IMR-90 (cell line): ENCODE results near the gene PDE6B. TPM values are rescaled to one million over a fixed set of nuclear protein-coding genes. Genes with fewer than 3 reads are reported as not detected.

Source experiments
- ATAC-seq: fragments of 200-7000 bp; cut with Tn5 transposase; 2 replicates; pipeline ENCODE4 v1.9.1; 2020; ENCODE audit warnings: low read depth, mild to moderate bottlenecking, moderate library complexity
- BruUV-seq: library from RNA; stranded (reverse); fragments of 400-500 nt; replicated peaks from 2 replicates; lab custom pipeline; 2021; lab: Mats Ljungman, UMichigan
- CTCF ChIA-PET: fragments of 300-600 bp; formaldehyde crosslinking; extraction: SDS; loops from one replicate; lab custom pipeline; 2021; ENCODE audit warnings: antibody characterized with exemption; lab: Yijun Ruan, JAX
- POLR2A ChIA-PET: fragments of 300-600 bp; sonication (Branson Sonifier 250); formaldehyde crosslinking; loops from one replicate; lab custom pipeline; 2022; ENCODE audit warnings: antibody characterized with exemption; ENCODE audit not compliant: unreplicated experiment; lab: Charles Lee
- DNase-seq: peaks from one replicate; pipeline ENCODE4 v3.0.0; 2013
- H2AFZ ChIP-seq: replicated peaks from 2 replicates; pipeline ENCODE3; 2013; ENCODE audit warnings: low read length, mild to moderate bottlenecking; ENCODE audit not compliant: poor library complexity
- H2AK5ac ChIP-seq: 2 replicates; pipeline ENCODE4 v1.6.1; 2013; ENCODE audit warnings: low read depth, low read length, inconsistent platforms
- H2AK9ac ChIP-seq: replicated peaks from 2 replicates; pipeline ENCODE3; 2013; ENCODE audit warnings: mild to moderate bottlenecking, low read depth, low read length, moderate library complexity; ENCODE audit not compliant: poor library complexity
- H2BK120ac ChIP-seq: 2 replicates; pipeline ENCODE4 v1.6.1; 2013; ENCODE audit warnings: low read depth, low read length, inconsistent platforms
- H2BK15ac ChIP-seq: 3 replicates; pipeline ENCODE4 v1.6.1; 2013; ENCODE audit warnings: low read depth, low read length, inconsistent platforms
- H2BK20ac ChIP-seq: 2 replicates; pipeline ENCODE4 v1.6.1; 2013; ENCODE audit warnings: low read depth, mild to moderate bottlenecking, inconsistent platforms, low read length, moderate library complexity
- H2BK5ac ChIP-seq: 2 replicates; pipeline ENCODE4 v1.6.1; 2013; ENCODE audit warnings: mild to moderate bottlenecking, low read depth, low read length, inconsistent platforms; ENCODE audit not compliant: poor library complexity, severe bottlenecking
- H3K14ac ChIP-seq: replicated peaks from 2 replicates; pipeline ENCODE4 v1.6.1; 2013; ENCODE audit warnings: low read depth, low read length, inconsistent platforms
- H3K18ac ChIP-seq: 2 replicates; pipeline ENCODE4 v1.6.1; 2013; ENCODE audit warnings: low read depth, low read length, control low read depth
- H3K23ac ChIP-seq: 2 replicates; pipeline ENCODE4 v1.6.1; 2013; ENCODE audit warnings: low read depth, low read length, inconsistent platforms
- H3K27ac ChIP-seq: 2 replicates; pipeline ENCODE4 v1.5.1; 2013; ENCODE audit warnings: mild to moderate bottlenecking, control low read depth, low read length; ENCODE audit not compliant: insufficient read depth
- H3K27me3 ChIP-seq: 2 replicates; pipeline ENCODE4 v1.6.1; 2013; ENCODE audit warnings: low read length; ENCODE audit not compliant: control insufficient read depth, insufficient read depth
- H3K36me3 ChIP-seq: 2 replicates; pipeline ENCODE4 v1.6.1; 2013; ENCODE audit warnings: low read length, mixed read lengths; ENCODE audit not compliant: control insufficient read depth, insufficient read depth
- H3K4ac ChIP-seq: 2 replicates; pipeline ENCODE4 v1.6.1; 2013; ENCODE audit warnings: low read depth, low read length, inconsistent platforms
- H3K4me1 ChIP-seq: 2 replicates; pipeline ENCODE4 v1.6.1; 2013; ENCODE audit warnings: low read length, mixed read lengths; ENCODE audit not compliant: control insufficient read depth, insufficient read depth
- H3K4me2 ChIP-seq: 2 replicates; pipeline ENCODE4 v1.6.1; 2013; ENCODE audit warnings: low read depth, mild to moderate bottlenecking, control low read depth, low read length, moderate library complexity
- H3K4me3 ChIP-seq: 2 replicates; pipeline ENCODE4 v1.5.1; 2013; ENCODE audit warnings: low read depth, mild to moderate bottlenecking, control low read depth, low read length, moderate library complexity; ENCODE audit not compliant: insufficient read depth
- H3K56ac ChIP-seq: 2 replicates; pipeline ENCODE4 v1.6.1; 2013; ENCODE audit warnings: low read length, inconsistent platforms; ENCODE audit not compliant: insufficient read depth; ENCODE audit errors: extremely low read depth
- H3K79me1 ChIP-seq, 2 experiments: 2 replicates each; pipeline ENCODE4 v1.6.1; 2013; ENCODE audit warnings: low read length in 2 of 2, inconsistent platforms in 1 of 2, low read depth in 1 of 2
- H3K9ac ChIP-seq: 2 replicates; pipeline ENCODE4 v1.6.1; 2013; ENCODE audit warnings: low read depth, low read length, control low read depth
- H3K9me1 ChIP-seq: 2 replicates; pipeline ENCODE4 v1.6.1; 2013; ENCODE audit warnings: low read length, inconsistent platforms; ENCODE audit not compliant: insufficient read depth
- H3K9me3 ChIP-seq: 2 replicates; pipeline ENCODE4 v1.6.1; 2013; ENCODE audit warnings: low read length; ENCODE audit not compliant: control insufficient read depth, insufficient read depth
- H4K20me1 ChIP-seq: 2 replicates; pipeline ENCODE4 v1.6.1; 2013; ENCODE audit warnings: low read length, inconsistent platforms; ENCODE audit not compliant: insufficient read depth
- H4K5ac ChIP-seq: 2 replicates; pipeline ENCODE4 v1.6.1; 2013; ENCODE audit warnings: mild to moderate bottlenecking, low read depth, low read length, control low read depth
- H4K8ac ChIP-seq, 2 experiments: 2 replicates each; pipeline ENCODE4 v1.6.1; 2013; ENCODE audit warnings: low read depth in 2 of 2, low read length in 2 of 2, control low read depth in 1 of 2, inconsistent platforms in 1 of 2
- H4K91ac ChIP-seq: 2 replicates; pipeline ENCODE4 v1.6.1; 2013; ENCODE audit warnings: low read depth, low read length, inconsistent platforms; ENCODE audit not compliant: insufficient read depth
- CEBPB ChIP-seq: IDR thresholded peaks from 2 replicates; pipeline ENCODE4 v1.6.1; 2012; ENCODE audit warnings: low read depth, low read length, improper control_type of control experiment
- CHD1 ChIP-seq: IDR thresholded peaks from 2 replicates; pipeline ENCODE4 v1.6.1; 2012; ENCODE audit warnings: low read depth, low read length, improper control_type of control experiment
- MXI1 ChIP-seq: IDR thresholded peaks from 2 replicates; pipeline ENCODE4 v1.6.1; 2012; ENCODE audit warnings: low read depth, mild to moderate bottlenecking, low read length, moderate library complexity, borderline replicate concordance
- NFE2L2 ChIP-seq: fragments of 150-350 bp; IDR thresholded peaks from 2 replicates; pipeline ENCODE4 v1.6.1; 2016; ENCODE audit warnings: low read depth, mild to moderate bottlenecking, low read length
- RCOR1 ChIP-seq: IDR thresholded peaks from 2 replicates; pipeline ENCODE4 v1.6.1; 2012; ENCODE audit warnings: mild to moderate bottlenecking, low read length, improper control_type of control experiment; ENCODE audit not compliant: insufficient replicate concordance
- WGBS, 2 experiments: methylation state at CpG; one replicate each; pipeline versions ENCODE4 v1.1.5 to v1.1.7; 2013; ENCODE audit warnings: missing lambda C conversion rate in 2 of 2; ENCODE audit not compliant: insufficient read length in 1 of 2; ENCODE audit errors: extremely low coverage in 2 of 2; 5-methylcytosine and 5-hydroxymethylcytosine counted together
- dilution Hi-C: fragments of 300-500 bp; cut with HindIII; formaldehyde crosslinking; loops from one replicate; pipeline ENCODE4 v1.14.3; 2018; ENCODE audit warnings: low sequenced_read_pairs; ENCODE audit not compliant: unreplicated experiment
- in situ Hi-C: fragments of 300-500 bp; cut with MboI; formaldehyde crosslinking; loops from 3 replicates; pipeline ENCODE4 v1.14.3; 2019; ENCODE audit warnings: low sequenced_read_pairs, inconsistent platforms, mixed read lengths
- intact Hi-C: fragments of 100-400 bp; cut with micrococcal nuclease; formaldehyde crosslinking; loops from 2 replicates; pipeline ENCODE4 v1.10.0; 2022
- polyA plus RNA-seq, 3 experiments: library from polyadenylated mRNA; depleted of rRNA; stranded (reverse); fragments of >200 nt; gene quantifications; 2 replicates each; pipeline ENCODE4 v1.2.3, GENCODE V29; 2012; ENCODE audit warnings: low replicate concordance in 1 of 3
- total RNA-seq: library from RNA; depleted of rRNA; stranded (reverse); fragments of >200 nt; gene quantifications from 2 replicates; pipeline ENCODE4 v1.2.3, GENCODE V29; 2012

Gene PDE6B
- total and polyA plus RNA-seq, 2 of the 4 experiments (the other 2 are of a cell fraction) = under 0.01 TPM; not detected in 1

GRCh38 chr4:650951-651883, 25.8 kb downstream of the PDE6B start:
- no peak overlapping the region for H2AK9ac ChIP-seq
- H3K56ac ChIP-seq = no peak overlapping the region
- H3K27me3 ChIP-seq = peaks cover 11% of the 10 kb centered on the region; the same call in 1 of the 2 replicates
- H3K4me3 ChIP-seq = no peak overlapping the region
- no peaks in the 10 kb centered on the region for H3K4me1 ChIP-seq
- no peak overlapping the region for H3K27ac ChIP-seq
- no peak overlapping the region for H3K23ac ChIP-seq
- H3K9ac ChIP-seq = no peak overlapping the region
- no peaks in the 10 kb centered on the region for H3K36me3 ChIP-seq
- DNase-seq (no peak), ATAC-seq (no peak)
- no peaks in the 10 kb centered on the region for H4K20me1 ChIP-seq
- H2AFZ ChIP-seq = no peak overlapping the region
- H3K79me1 ChIP-seq = no peaks in the 10 kb centered on the region
- no peak overlapping the region for H3K4me2 ChIP-seq
- H2BK20ac ChIP-seq = no peak overlapping the region
- no TSS peak for BruUV-seq
- no peak overlapping the region for H2BK5ac ChIP-seq
- 30% methylated on average over 18 of the region's 49 CpGs; no CpG with 5 or more reads in 1 of the 2 experiments for WGBS, 2 experiments
- H3K9me1 ChIP-seq = no peaks in the 10 kb centered on the region
- peaks cover 4% of the 10 kb centered on the region for H3K9me3 ChIP-seq
- H3K14ac ChIP-seq = no peak overlapping the region
- ChIA-PET CTCF (no interaction called here), POLR2A (no interaction called here)
- intact Hi-C loops = no loop called here
- TF ChIP-seq MXI1 (no peak), RCOR1 (no peak), CEBPB (no peak), CHD1 (no peak), NFE2L2 (no peak)
- no peak overlapping the region for H3K4ac ChIP-seq
- no peak overlapping the region for H3K18ac ChIP-seq
- in situ Hi-C loops = no loop called here
- H2BK15ac ChIP-seq = no peak overlapping the region
- no peak overlapping the region for H4K8ac ChIP-seq
- H4K91ac ChIP-seq = no peak overlapping the region
- H2AK5ac ChIP-seq = no peak overlapping the region
- no peak overlapping the region for H4K5ac ChIP-seq
- dilution Hi-C loops = no loop called here
- no peak overlapping the region for H2BK120ac ChIP-seq
